Adipocyte (in vitro differentiated cells): Measurements from ENCODE around the gene ABCB8.

Experiments
- DNase-seq: peaks from one replicate; pipeline ENCODE4 v3.0.0-alpha.2; 2015; ENCODE audit warnings: low read depth
- H3K27me3 ChIP-seq: replicated peaks from 2 replicates; pipeline ENCODE4 v1.7.0; 2013; ENCODE audit warnings: mild to moderate bottlenecking, low read length, moderate library complexity; ENCODE audit not compliant: control insufficient read depth, insufficient read depth
- H3K36me3 ChIP-seq: 2 replicates; pipeline ENCODE4 v1.7.0; 2013; ENCODE audit warnings: low read length, mild to moderate bottlenecking, moderate library complexity; ENCODE audit not compliant: control insufficient read depth, insufficient read depth, severe bottlenecking
- H3K4me1 ChIP-seq: 2 replicates; pipeline ENCODE4 v1.7.0; 2013; ENCODE audit warnings: mild to moderate bottlenecking, low read length, moderate library complexity; ENCODE audit not compliant: control insufficient read depth, insufficient read depth
- H3K4me3 ChIP-seq: 2 replicates; pipeline ENCODE4 v1.7.0; 2013; ENCODE audit warnings: mild to moderate bottlenecking, low read length, moderate library complexity
- H3K9ac ChIP-seq: 2 replicates; pipeline ENCODE4 v1.7.0; 2013; ENCODE audit warnings: mild to moderate bottlenecking, low read length, moderate library complexity
- H3K9me3 ChIP-seq: 2 replicates; pipeline ENCODE4 v1.7.0; 2013; ENCODE audit warnings: mild to moderate bottlenecking, low read length, moderate library complexity; ENCODE audit not compliant: control insufficient read depth

ABCB8 gene

DNA sequence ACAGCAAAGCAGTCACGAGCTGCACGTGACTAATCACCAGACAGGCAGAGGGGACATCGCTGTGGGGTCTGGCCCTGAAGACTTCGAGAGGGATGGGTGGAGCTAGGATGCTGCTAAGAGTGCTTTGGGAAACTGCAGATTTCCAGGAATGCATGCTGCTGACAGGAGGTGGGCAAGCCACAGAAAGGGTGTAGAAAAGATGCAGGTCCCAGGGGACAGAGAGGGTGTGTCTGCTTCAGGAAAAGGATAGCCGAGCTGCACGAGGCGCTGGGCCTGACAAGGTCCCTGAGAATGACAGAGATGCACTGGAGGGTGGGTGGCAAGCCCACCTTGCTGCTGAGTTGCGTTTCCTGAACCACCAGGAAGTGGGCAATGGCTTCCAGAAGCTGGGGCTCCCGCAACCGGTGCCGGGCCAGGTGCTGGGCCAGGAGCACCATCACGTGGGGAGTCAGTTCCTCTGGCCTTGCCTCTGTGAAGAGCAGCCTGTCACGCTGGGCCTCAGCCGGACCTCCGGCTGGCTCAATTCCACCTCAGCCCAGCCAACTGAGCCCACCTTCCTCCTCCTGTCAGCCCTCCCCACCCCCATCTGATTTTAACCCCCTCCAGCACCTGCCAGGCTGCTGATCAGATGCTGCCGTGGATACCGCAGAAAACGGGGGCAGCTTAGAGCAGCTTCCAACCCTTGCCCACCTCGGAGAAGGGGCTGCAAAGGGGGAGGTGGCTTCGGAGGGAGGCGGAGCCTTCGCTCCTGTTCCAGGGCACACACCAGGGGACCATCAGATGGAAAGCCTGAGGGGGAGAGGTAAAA is 50.2 kb downstream of the ABCB8 start:
- no peak for DNase-seq
- Histone ChIP-seq H3K9me3 (no peaks in the 10 kb centered on the region), H3K36me3 (peaks cover 29% of the 10 kb centered on the region), H3K9ac (peak overlapping the region; percentile 42), H3K4me3 (peak overlapping the region; percentile 94), H3K4me1 (peaks cover 45% of the 10 kb centered on the region), H3K27me3 (no peaks in the 10 kb centered on the region)

DNA sequence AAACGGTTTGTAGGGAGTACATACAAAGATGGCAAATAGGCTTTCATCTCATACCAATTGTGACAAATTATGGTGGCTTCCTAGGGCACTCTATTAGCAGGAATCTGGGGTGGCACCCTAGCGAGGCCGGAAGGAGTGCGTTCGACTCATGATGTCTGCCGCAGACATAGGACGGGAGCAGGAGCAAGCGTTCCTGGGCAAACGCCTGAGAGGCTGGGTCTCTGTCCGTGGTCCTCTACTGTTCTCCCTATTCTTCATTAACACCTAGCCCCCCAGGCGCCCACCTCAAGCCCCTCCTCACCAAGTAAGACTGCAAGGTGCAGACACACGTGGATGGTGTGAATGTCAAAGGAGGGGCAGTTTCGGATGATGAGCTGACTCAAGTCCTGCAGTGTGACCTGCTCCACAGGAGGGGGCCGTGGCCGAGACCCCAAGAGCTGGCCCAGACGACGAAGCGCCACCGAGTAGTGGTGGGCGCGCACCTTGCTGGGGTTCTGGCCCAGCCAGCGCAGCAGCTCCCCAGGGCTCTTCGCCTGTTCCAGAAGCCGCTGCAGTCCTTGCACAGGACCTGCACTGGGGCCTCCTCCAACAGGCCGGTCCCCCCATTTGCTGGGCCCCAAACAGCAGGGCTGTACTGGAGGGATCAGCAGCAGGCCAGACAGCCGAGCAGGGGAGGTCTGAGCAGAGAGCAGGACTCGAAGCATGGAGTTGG is 51.1 kb downstream of the ABCB8 start:
- Histone ChIP-seq H3K36me3 (peaks cover 19% of the 10 kb centered on the region), H3K4me3 (peak overlapping the region; percentile 94), H3K27me3 (no peaks in the 10 kb centered on the region), H3K4me1 (peaks cover 48% of the 10 kb centered on the region), H3K9me3 (no peaks in the 10 kb centered on the region), H3K9ac (peak overlapping the region; percentile 99)
- no peak for DNase-seq

DNA sequence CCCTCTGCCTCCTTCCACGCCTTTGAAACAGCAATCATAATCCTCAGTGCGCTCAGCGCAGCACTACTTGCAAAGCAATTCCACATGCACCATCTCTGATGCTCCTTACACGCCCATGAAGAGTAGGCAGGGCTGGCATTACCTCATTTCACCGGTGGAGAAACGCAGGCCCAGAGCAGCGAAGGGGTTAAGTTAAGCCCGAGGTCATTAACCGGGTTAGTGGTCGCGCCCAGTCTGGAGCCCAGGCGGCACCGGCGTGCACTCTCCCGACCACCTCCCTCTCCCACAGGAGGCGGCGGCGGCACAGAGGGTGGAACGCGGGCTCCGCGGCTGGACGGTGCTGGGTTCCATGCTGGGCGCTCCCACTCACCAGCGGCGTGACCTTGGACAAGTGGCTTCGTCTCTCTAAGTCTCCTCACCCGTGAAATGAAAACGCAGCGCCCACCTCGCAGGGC is 51.8 kb downstream of the ABCB8 start:
- Histone ChIP-seq H3K4me3 (peak overlapping the region; percentile 94), H3K36me3 (peaks cover 12% of the 10 kb centered on the region), H3K27me3 (no peaks in the 10 kb centered on the region), H3K9me3 (no peaks in the 10 kb centered on the region), H3K9ac (peak overlapping the region; percentile 99), H3K4me1 (peaks cover 48% of the 10 kb centered on the region)
- no peak for DNase-seq

DNA sequence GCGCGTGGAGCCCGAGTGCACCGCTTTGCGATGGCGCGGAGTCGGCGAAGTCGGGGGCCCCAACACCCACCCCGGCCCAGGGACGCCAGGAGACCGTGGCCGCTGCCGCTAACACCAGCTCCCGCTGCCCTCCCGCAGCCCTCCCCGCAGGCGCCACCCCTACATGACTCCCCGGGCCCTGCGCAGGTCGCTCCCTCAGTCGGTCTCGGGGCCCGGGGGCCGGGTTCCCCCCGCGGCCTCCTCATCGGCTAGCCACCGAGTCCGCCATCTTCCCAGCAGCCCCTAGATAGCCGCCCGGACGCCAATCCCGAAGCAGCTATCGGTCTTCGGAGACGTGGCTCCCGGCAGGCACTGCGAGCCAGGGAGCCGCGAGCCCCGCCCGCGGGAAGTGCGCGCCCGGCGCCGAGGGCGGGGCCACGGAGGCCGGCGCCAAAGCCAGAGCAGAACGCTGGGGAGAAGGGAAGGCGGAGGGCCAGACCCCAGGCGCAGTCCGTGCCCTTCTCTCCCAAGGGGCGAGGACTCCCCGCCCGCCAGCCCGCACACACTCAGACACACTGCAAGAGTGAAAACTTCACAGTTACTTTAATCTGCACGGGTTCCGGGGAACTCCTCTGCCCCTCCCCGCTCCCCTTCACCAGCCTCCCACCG is 52.4 kb downstream of the ABCB8 start, which contains the start of gene FASTK:
FASTK (minus strand) TSS at position 288 of the 648 bp plus-strand sequence; CDS start at position 245, 43 bp downstream.
- H3K4me1 ChIP-seq: peaks cover 53% of the 10 kb centered on the region
- DNase-seq: peak; percentile 98
- no peaks in the 10 kb centered on the region for H3K27me3 ChIP-seq
- H3K9me3 ChIP-seq: no peaks in the 10 kb centered on the region
- peak within 1 kb of the TSS; percentile 99 for H3K9ac ChIP-seq
- H3K36me3 ChIP-seq: peaks cover 6% of the 10 kb centered on the region
- peak within 1 kb of the TSS; percentile 94 for H3K4me3 ChIP-seq

DNA sequence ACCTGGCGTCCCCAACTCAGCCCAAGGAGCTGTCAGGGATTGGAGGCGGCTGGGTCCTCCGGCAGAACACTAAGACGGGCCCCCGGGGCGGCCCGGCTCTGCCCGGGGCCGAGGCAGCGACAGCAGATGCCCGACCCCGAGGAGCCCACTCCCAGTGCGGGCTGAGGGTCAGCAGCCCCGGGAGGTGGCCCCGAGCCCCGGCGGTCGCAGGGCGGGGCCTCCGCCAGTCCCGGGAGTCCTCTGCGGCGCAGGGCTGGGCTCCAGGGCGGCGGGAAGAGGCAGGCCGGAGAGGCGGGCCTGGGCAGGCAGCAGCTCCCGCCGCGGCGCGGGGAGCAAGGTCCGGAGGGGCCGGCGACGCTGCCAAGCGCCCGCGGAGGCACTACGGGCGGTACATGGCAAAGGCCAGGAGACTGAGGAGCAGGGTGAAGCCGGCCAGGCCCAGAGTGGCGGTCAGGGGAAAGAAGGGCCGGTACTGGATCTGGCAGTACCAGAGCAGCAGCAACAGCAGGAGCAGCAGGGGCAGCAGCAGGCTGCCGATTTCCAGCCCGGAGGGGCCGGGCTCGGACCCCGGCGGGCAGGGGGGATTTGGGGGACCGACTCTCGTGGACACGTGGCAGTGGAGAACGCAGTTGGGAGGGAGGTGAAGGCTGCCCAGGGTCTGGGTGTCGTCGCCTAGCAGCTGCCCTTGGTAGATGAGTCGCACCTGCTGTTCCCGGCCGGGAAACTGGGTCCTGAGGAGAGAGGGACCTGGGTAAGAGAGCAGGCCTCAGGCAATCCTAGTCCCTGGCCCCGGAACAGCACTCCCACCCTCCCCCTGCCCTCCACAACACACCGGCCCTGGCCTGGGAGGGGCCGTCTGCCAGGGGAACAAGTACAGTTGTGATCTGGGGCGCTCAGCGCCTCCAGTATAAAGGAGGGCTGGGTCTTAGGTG is 53.2 kb downstream of the ABCB8 start:
- Histone ChIP-seq H3K9me3 (no peaks in the 10 kb centered on the region), H3K4me3 (peak overlapping the region; percentile 94), H3K4me1 (peaks cover 56% of the 10 kb centered on the region), H3K27me3 (no peaks in the 10 kb centered on the region), H3K9ac (peak overlapping the region; percentile 99), H3K36me3 (no peaks in the 10 kb centered on the region)
- peak; percentile 42 for DNase-seq

DNA sequence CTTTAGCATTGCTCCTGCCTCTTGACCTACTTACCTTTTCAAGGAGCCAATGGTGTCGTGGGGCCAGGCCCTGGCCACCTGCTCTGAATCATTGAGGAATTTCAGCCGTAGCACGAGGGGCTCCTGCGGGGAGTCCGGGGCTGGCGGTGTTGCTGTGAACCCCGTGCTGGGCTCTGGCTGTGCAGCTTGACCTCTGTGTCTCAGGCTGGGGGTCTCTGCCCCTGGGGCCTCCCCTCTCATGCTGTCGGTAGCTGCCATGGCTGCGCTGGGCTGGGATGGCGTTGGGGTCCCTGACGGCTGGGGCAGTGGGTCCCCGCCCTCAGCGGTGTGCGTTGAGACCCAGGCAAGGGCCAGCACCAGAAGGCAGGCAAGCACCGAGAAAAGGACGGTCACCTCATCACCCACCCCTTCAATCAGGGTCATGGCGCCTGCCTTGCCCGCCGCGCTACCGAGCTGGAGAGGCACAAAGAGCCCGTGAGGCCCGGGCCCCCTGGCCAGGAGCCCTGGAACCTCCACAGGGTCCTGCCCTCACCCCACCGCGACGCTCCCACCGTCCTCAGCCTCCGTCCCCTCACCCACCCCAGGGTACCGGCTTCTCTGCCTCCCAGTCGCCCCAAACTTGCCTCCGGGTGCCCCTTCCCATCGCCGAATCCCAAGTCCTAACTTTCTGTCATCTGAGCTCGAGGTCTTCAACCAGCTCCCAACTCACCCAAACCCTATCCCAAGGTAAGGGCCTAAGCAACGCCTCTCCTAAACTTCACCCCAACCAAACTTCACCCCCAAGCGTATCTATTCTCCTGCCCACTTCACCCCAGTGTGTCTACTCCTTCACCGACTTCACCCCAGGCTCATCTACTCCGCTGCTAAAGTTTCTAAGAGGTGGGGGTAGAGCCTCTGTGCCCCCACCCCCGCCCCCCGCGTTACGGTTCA is 54.2 kb downstream of the ABCB8 start:
- H3K4me3 ChIP-seq: peak overlapping the region; percentile 94
- DNase-seq: no peak
- no peaks in the 10 kb centered on the region for H3K9me3 ChIP-seq
- peak overlapping the region; percentile 99 for H3K9ac ChIP-seq
- H3K4me1 ChIP-seq: peaks cover 54% of the 10 kb centered on the region
- H3K36me3 ChIP-seq: no peaks in the 10 kb centered on the region
- H3K27me3 ChIP-seq: no peaks in the 10 kb centered on the region

DNA sequence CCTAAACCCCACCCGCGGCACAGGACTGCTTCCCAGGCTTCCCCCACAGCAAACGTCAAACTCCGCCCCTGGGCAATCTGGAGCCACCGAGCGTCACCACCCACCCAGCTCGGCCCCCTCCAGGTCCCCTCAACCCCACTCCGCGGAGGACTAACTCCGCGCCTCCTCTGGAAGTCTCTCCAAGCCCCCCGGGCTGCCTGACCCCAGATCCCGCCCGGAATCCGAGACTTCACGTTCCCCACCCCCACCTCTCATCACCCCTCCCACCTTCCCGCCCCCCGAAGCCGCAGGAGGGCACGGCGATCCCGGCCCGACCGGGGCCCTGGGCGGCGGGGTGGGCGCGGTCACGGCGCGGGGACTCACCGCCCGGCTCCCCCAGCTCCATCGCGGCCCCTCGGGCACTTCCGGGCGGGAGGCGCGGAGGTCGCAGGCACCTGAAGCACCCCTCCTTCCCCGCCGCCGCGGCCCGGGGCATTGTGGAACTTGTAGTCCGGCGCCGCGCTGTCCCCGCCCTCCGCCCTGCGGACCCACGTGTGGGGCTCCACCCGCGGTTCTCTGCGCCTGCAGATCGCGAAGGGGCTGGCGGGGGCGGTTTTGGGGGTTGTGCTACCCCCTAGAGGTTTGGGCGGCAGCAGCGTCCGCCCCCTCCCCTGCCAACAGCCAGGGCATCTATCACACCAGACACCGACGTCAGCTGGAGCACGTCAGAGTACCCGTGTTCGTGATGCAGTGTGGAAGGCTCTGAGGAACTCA is 55.0 kb downstream of the ABCB8 start, which contains the start of gene TMUB1:
TMUB1 (minus strand) TSS at position 423 of the 753 bp plus-strand sequence. CDS start 930 bp downstream, outside the sequence.
- Histone ChIP-seq H3K9ac (peak within 1 kb of the TSS; percentile 99), H3K27me3 (no peaks in the 10 kb centered on the region), H3K36me3 (no peaks in the 10 kb centered on the region), H3K4me1 (peaks cover 53% of the 10 kb centered on the region), H3K4me3 (peak within 1 kb of the TSS; percentile 94), H3K9me3 (no peaks in the 10 kb centered on the region)
- peak; percentile 85 for DNase-seq

DNA sequence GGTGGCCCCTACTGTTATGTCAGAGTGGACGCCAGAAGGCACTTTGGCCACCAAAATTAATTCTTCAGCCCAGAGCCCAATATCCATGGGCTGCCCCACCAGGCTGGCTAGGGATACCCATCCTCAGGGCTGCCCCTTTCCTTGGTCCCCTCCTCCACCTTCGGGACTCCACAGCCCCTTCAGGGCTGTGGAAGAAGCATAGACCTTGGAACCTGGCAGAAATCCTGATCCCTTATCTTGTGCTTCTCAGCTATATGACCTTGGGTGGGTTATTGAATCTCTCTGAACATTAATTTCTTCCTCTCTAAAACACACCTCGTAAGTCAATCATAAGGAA is 55.5 kb downstream of the ABCB8 start:
- H3K4me1 ChIP-seq: peaks cover 53% of the 10 kb centered on the region
- H3K27me3 ChIP-seq: no peaks in the 10 kb centered on the region

DNA sequence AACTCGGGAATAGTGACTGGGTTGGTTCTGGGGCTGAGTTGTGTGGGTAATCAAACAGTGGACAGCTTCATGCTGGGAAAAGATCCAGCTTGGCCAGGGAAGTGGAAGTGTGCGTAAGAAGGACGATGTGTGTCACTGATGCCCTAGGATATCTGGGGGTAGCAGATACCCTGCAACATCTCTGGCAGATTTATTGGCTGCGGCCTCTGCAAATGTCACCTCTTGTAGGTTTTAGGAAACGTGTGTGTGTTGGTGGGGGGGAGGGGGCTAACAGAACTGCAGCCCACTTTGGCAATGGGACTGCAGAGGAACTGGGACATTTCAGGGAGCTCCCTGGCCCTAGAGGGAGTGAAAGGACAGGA is 57.1 kb downstream of the ABCB8 start:
- Histone ChIP-seq H3K4me3 (peak overlapping the region; percentile 80), H3K9ac (peak overlapping the region; percentile 90), H3K36me3 (no peaks in the 10 kb centered on the region), H3K4me1 (peaks cover 57% of the 10 kb centered on the region), H3K9me3 (no peaks in the 10 kb centered on the region), H3K27me3 (no peaks in the 10 kb centered on the region)
- no peak for DNase-seq

More for the DNA sequence above, 55.5 kb downstream of the ABCB8 start:
- no peak for DNase-seq
- Histone ChIP-seq H3K9me3 (no peaks in the 10 kb centered on the region), H3K9ac (peak overlapping the region; percentile 99), H3K36me3 (no peaks in the 10 kb centered on the region), H3K4me3 (peak overlapping the region; percentile 94)
